ENCODE measurements around the gene VAPA.
A peak's percentile ranks its signal among the peaks of the same experiment; 100 is the strongest.

Gene VAPA

DNA sequence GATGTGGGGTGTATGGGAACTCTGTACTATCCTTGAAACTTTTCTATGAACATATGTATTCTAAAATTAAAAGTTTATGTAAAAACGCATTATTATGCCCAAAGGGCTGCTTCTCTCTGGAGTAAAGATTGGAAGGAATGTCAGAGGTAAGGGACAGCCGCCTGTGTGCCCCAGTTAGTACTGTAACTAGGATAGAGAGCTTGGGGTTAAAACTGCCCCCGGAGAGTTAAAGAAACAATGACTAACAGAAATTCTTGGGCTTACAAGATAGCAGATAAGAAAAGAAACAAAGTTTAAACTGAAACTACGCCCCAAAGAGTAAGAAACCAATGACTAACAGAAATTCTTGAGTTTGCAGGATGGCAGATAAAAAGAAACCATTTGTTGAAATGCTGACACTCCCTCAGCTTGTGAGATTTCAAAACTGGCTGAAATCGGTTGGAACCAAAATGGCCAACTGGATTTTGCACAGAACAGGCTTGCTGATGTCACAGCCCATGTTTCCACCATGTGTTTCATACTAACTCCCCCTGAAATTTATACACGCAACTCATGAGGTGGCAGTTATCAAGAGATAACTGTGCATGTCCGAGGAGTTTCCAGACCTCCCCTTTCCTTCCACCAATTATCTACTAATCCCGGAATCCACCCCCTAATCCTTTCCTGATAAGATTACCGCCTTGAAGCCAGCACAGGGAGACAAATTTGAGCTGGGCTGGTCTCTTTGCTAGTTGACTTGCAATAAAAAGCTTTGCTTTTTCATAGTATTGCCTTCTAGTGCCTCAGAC lies 36.8 kb upstream of the VAPA start:
- ChIA-PET POLR2A (ENCODE audit: low non-redundant PET) (no interaction called here), CTCF (interaction anchor here (0.8 kb wide), 1 partner anchor 106 kb away, joined by 3 read pairs; no protein-coding TSS in a partner anchor)
- DNase-seq (ENCODE audit: low spot score) = peak; percentile 32
- H3K27ac ChIP-seq = no peak overlapping the region
- TF ChIP-seq, protein P1, sequence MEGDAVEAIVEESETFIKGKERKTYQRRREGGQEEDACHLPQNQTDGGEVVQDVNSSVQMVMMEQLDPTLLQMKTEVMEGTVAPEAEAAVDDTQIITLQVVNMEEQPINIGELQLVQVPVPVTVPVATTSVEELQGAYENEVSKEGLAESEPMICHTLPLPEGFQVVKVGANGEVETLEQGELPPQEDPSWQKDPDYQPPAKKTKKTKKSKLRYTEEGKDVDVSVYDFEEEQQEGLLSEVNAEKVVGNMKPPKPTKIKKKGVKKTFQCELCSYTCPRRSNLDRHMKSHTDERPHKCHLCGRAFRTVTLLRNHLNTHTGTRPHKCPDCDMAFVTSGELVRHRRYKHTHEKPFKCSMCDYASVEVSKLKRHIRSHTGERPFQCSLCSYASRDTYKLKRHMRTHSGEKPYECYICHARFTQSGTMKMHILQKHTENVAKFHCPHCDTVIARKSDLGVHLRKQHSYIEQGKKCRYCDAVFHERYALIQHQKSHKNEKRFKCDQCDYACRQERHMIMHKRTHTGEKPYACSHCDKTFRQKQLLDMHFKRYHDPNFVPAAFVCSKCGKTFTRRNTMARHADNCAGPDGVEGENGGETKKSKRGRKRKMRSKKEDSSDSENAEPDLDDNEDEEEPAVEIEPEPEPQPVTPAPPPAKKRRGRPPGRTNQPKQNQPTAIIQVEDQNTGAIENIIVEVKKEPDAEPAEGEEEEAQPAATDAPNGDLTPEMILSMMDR (conservative IDR thresholded peaks at IDR 0.05; ENCODE audit: low read depth) = no peak

DNA sequence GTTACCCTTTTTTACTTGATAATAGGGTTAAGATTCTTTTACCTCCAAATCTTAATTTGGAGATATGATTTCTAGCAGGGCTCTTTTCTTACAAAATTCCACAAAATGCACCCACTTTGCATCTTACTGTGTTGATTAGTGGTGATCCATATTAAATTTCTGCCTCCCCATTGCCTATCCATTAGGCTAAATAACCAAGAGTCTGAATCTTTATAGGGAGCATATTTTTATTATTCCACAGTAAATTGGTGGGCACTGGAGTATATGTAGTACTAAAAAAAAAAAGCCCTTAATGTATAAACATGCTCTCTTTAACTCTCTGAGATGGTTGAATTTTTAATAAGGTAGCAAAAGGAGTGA lies 36.2 kb upstream of the VAPA start:
- no peak overlapping the region for H3K27ac ChIP-seq
- TF ChIP-seq, protein P1 (conservative IDR thresholded peaks at IDR 0.05; ENCODE audit: low read depth) = no peak
- CTCF ChIA-PET = interaction anchor here (0.8 kb wide), 1 partner anchor 107 kb away, joined by 3 read pairs; no protein-coding TSS in a partner anchor
- POLR2A ChIA-PET (ENCODE audit: low non-redundant PET) = no interaction called here
- DNase-seq (ENCODE audit: low spot score) = no peak

DNA sequence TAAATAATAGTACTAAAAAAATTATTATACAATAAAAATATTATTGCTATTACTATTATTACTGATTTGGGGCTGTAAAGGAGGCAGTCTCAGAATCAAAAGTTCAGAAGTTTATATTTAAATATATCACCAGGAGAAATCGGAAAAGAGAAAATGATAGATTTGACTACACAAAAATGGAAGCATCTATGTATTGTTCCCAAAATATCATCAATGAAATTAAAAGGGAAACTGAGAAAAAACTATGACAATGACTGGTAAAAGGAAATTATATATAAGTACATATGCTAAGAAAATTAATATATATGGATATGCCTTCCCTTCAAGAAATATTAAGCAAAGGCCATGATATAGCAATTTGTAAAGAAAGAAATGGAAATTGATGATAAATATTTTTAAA lies 35.7 kb upstream of the VAPA start:
- CTCF ChIA-PET = interaction anchor here (0.8 kb wide), 1 partner anchor 107 kb away, joined by 3 read pairs; no protein-coding TSS in a partner anchor
- POLR2A ChIA-PET (ENCODE audit: low non-redundant PET) = no interaction called here
- no peak for DNase-seq (ENCODE audit: low spot score)
- H3K27ac ChIP-seq = no peak overlapping the region
- TF ChIP-seq, protein P1 (conservative IDR thresholded peaks at IDR 0.05; ENCODE audit: low read depth) = no peak

DNA sequence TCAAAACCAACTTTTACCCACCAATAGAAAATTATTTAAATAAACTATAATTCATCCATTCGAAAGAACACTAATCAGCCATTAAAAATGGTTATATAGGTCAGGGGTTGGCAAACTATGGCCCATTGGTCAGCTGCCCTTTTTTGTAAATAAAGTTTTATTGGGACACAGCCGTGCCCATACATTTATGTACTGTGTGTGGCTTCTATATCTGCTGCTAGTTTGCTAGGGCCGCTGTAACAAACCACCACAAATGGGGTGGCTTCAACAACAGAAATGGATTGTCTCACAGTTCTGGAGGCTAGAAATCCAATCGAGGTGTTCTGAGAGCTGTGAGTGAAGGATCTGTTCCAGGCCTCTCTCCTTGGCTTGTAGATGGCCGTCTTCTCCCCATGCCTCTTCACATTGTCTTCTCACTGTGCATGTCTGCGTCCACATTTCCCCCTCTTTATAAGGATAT lies 35.0 kb upstream of the VAPA start:
- no peak overlapping the region for H3K27ac ChIP-seq
- POLR2A ChIA-PET (ENCODE audit: low non-redundant PET) = no interaction called here
- CTCF ChIA-PET = no interaction called here
- TF ChIP-seq, protein P1 (conservative IDR thresholded peaks at IDR 0.05; ENCODE audit: low read depth) = no peak
- no peak for DNase-seq (ENCODE audit: low spot score)

DNA sequence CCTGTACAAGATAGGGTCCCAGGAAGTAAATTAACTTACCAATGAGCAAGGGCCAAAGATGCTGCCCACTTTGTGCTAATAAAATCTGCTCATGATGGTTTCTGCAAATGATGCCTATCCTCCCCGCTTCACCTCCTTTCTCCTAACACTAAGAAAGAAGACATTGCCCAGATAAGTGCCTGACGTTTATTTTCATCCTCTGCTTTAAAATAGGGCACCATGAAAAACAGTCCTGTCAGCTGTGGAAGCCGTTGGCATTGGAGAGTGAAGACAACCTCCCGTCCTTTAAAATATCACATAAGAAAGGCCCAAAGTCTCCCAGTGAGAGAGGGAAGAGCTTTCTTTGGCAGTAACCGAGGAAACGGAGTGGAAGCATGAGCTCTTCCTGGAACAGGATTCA lies 29.7 kb upstream of the VAPA start:
- CTCF ChIA-PET = no interaction called here

DNA sequence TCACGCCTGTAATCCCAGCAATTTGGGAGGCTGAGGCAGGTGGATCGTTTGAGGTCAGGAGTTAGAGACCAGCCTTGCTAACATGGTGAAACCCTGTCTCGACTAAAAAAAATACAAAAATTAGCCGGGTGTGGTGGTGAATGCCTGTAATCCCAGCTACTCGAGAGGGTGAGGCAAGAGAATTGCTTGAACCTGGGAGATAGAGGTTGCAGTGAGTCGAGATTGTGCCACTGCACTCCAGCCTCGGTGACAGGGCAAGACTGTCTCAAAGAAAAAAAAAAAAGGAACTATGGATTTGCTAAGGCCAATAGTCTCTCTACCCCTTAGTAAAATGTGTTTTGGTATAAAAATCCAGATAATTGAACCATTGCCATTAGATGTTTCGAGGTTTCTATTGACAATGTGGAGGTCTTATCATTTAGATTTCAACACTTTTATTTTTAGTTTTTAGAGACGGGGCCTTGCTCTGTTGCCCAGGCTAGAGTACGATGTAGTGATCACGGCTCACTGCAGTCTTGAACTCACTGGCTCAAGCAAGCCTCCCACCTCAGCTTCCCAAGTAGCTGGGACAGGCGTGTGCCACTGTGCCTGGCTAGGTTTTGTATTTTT lies 29.2 kb upstream of the VAPA start:
- CTCF ChIA-PET = no interaction called here
- no peak overlapping the region for H3K27ac ChIP-seq
- TF ChIP-seq, protein P1 (conservative IDR thresholded peaks at IDR 0.05; ENCODE audit: low read depth) = no peak
- no peak for DNase-seq (ENCODE audit: low spot score)
- POLR2A ChIA-PET (ENCODE audit: low non-redundant PET) = no interaction called here

More for the DNA sequence above, 29.7 kb upstream of the VAPA start:
- DNase-seq (ENCODE audit: low spot score) = no peak
- POLR2A ChIA-PET (ENCODE audit: low non-redundant PET) = no interaction called here
- no peak overlapping the region for H3K27ac ChIP-seq
- TF ChIP-seq, protein P1 (conservative IDR thresholded peaks at IDR 0.05; ENCODE audit: low read depth) = no peak
